H1 (cell line): ENCODE results near the gene CDRT4. TPM values are rescaled to one million over a fixed set of nuclear protein-coding genes. Genes with fewer than 3 reads are reported as not detected.

Experiments used
- CTCF ChIA-PET: fragments of 300-600 bp; sonication (Branson Sonifier 250); formaldehyde crosslinking; loops from one replicate; lab custom pipeline; 2021; ENCODE audit not compliant: partially characterized antibody; lab: Charles Lee
- POLR2A ChIA-PET: fragments of 300-600 bp; sonication (Branson Sonifier 250); formaldehyde crosslinking; loops from one replicate; lab custom pipeline; 2021; ENCODE audit warnings: inconsistent platforms; ENCODE audit not compliant: partially characterized antibody; lab: Charles Lee
- DNase-seq, 2 experiments: peaks; one replicate each; pipeline versions ENCODE4 v3.0.0 to v3.0.0-alpha.2; 2010 to 2022; ENCODE audit warnings: low spot score in 2 of 2, low read depth in 1 of 2, mixed read lengths in 1 of 2
- FAIRE-seq: peaks from 2 replicates; lab custom pipeline; 2011; peaks lifted over from hg19 to GRCh38; lab: Jason Lieb, UNC
- H2AFZ ChIP-seq: 2 replicates; pipeline ENCODE4 v1.8.1; 2012; ENCODE audit warnings: low read length, inconsistent platforms
- H2AK5ac ChIP-seq: 2 replicates; pipeline ENCODE4 v1.6.1; 2013; ENCODE audit warnings: low read depth, low read length
- H2BK120ac ChIP-seq: replicated peaks from 2 replicates; pipeline ENCODE3; 2013; ENCODE audit warnings: low read depth, low read length, inconsistent platforms
- H2BK12ac ChIP-seq: 2 replicates; pipeline ENCODE4 v1.6.1; 2013; ENCODE audit warnings: low read depth, low read length
- H2BK15ac ChIP-seq: 2 replicates; pipeline ENCODE4 v1.6.1; 2013; ENCODE audit warnings: low read length
- H2BK20ac ChIP-seq: 2 replicates; pipeline ENCODE4 v1.6.1; 2013; ENCODE audit warnings: low read length
- H2BK5ac ChIP-seq: 2 replicates; pipeline ENCODE4 v1.6.1; 2013; ENCODE audit warnings: low read depth, low read length
- H3K14ac ChIP-seq: 2 replicates; pipeline ENCODE4 v1.6.1; 2013; ENCODE audit warnings: inconsistent platforms; ENCODE audit not compliant: insufficient read length
- H3K18ac ChIP-seq: 2 replicates; pipeline ENCODE4 v1.6.1; 2013; ENCODE audit warnings: low read length; ENCODE audit errors: extremely low read depth
- H3K23ac ChIP-seq: 2 replicates; pipeline ENCODE4 v1.6.1; 2013; ENCODE audit warnings: inconsistent platforms; ENCODE audit not compliant: insufficient read length
- H3K23me2 ChIP-seq: 2 replicates; pipeline ENCODE4 v1.6.1; 2013; ENCODE audit warnings: low read depth, low read length
- H3K27ac ChIP-seq: 2 replicates; pipeline ENCODE4 v1.6.1; 2011; ENCODE audit warnings: low read depth, low read length, inconsistent platforms
- H3K27me3 ChIP-seq, 4 experiments: replicated peaks in 1 of 4; 1 replicate in 1 of 4; 2 replicates in 3 of 4; pipeline versions ENCODE4 v1.6.1 to v1.8.1; 2011 to 2013; ENCODE audit warnings: low read length in 3 of 4, mild to moderate bottlenecking in 3 of 4, inconsistent platforms in 2 of 4, mixed read lengths in 2 of 4, moderate library complexity in 1 of 4; ENCODE audit not compliant: control insufficient read depth in 3 of 4, insufficient read depth in 3 of 4; ENCODE audit errors: extremely low read depth in 1 of 4
- H3K36me3 ChIP-seq, 4 experiments: 2 replicates each; pipeline versions ENCODE4 v1.6.1 to v1.8.1; 2011 to 2013; ENCODE audit warnings: mild to moderate bottlenecking in 4 of 4, low read length in 3 of 4, moderate library complexity in 2 of 4, control low read depth in 1 of 4, inconsistent platforms in 1 of 4; ENCODE audit not compliant: insufficient read depth in 4 of 4, control insufficient read depth in 2 of 4
- H3K4ac ChIP-seq: replicated peaks from 2 replicates; pipeline ENCODE3; 2013; ENCODE audit warnings: low read length, low read depth, mixed read lengths, inconsistent platforms; ENCODE audit not compliant: insufficient read length
- H3K4me1 ChIP-seq, 4 experiments: replicated peaks in 1 of 4; 1 replicate in 1 of 4; 2 replicates in 3 of 4; pipeline versions ENCODE4 v1.6.1 to v1.8.1; 2011 to 2013; ENCODE audit warnings: low read length in 3 of 4, inconsistent platforms in 2 of 4, mixed read lengths in 1 of 4; ENCODE audit not compliant: insufficient read depth in 4 of 4, control insufficient read depth in 3 of 4
- H3K4me2 ChIP-seq, 2 experiments: 2 replicates each; pipeline versions ENCODE4 v1.6.1 to v1.8.1; 2011 to 2013; ENCODE audit warnings: low read depth in 2 of 2, low read length in 2 of 2, control low read depth in 1 of 2, inconsistent platforms in 1 of 2, mild to moderate bottlenecking in 1 of 2; ENCODE audit not compliant: insufficient read depth in 1 of 2
- H3K4me3 ChIP-seq, 4 experiments: fragments of 200-600, 300-600 bp in 1 of 4; sonication (generic), shearing (Covaris generic), sonication (Bioruptor Twin) in 1 of 4; 2 replicates each; pipeline versions ENCODE4 v1.5.1 to v1.8.1; 2011 to 2016; ENCODE audit warnings: low read length in 4 of 4, low read depth in 3 of 4, control low read depth in 2 of 4, inconsistent platforms in 2 of 4, mild to moderate bottlenecking in 2 of 4, mixed read lengths in 1 of 4, moderate library complexity in 1 of 4; ENCODE audit not compliant: insufficient read depth in 2 of 4; ENCODE audit errors: extremely low read depth in 1 of 4
- H3K56ac ChIP-seq: replicated peaks from 2 replicates; pipeline ENCODE3; 2013; ENCODE audit warnings: low read depth, mild to moderate bottlenecking, mixed read lengths, low read length, inconsistent platforms; ENCODE audit not compliant: insufficient read length
- H3K79me1 ChIP-seq: 2 replicates; pipeline ENCODE4 v1.6.1; 2013; ENCODE audit warnings: low read depth, low read length, control low read depth
- H3K79me2 ChIP-seq, 2 experiments: 2 replicates each; pipeline versions ENCODE4 v1.6.1 to v1.8.1; 2012 to 2013; ENCODE audit warnings: low read length in 2 of 2, mild to moderate bottlenecking in 2 of 2, inconsistent platforms in 1 of 2; ENCODE audit not compliant: insufficient read depth in 2 of 2, control insufficient read depth in 1 of 2
- H3K9ac ChIP-seq, 4 experiments: replicated peaks in 1 of 4; 1 replicate in 1 of 4; 2 replicates in 3 of 4; pipeline versions ENCODE4 v1.6.1 to v1.8.1; 2011 to 2013; ENCODE audit warnings: low read depth in 3 of 4, low read length in 3 of 4, control low read depth in 2 of 4, mild to moderate bottlenecking in 2 of 4, moderate library complexity in 2 of 4, inconsistent platforms in 1 of 4; ENCODE audit errors: extremely low read depth in 1 of 4
- H3K9me3 ChIP-seq, 2 experiments: 2 replicates each; pipeline versions ENCODE4 v1.6.1 to v1.8.1; 2012 to 2013; ENCODE audit warnings: mild to moderate bottlenecking in 2 of 2, moderate library complexity in 2 of 2, control low read depth in 1 of 2, inconsistent platforms in 1 of 2, low read depth in 1 of 2, low read length in 1 of 2, mixed read lengths in 1 of 2; ENCODE audit not compliant: insufficient read depth in 2 of 2
- H4K20me1 ChIP-seq, 2 experiments: replicated peaks in 1 of 2; 2 replicates each; pipeline versions ENCODE3 to v1.8.1; 2011 to 2013; ENCODE audit warnings: inconsistent platforms in 2 of 2, low read length in 2 of 2, mild to moderate bottlenecking in 1 of 2; ENCODE audit not compliant: insufficient read depth in 2 of 2, control insufficient read depth in 1 of 2
- H4K5ac ChIP-seq: 2 replicates; pipeline ENCODE4 v1.6.1; 2013; ENCODE audit warnings: low read length, low read depth, mixed read lengths, inconsistent platforms; ENCODE audit not compliant: insufficient read length
- H4K8ac ChIP-seq: 2 replicates; pipeline ENCODE4 v1.8.0; 2013; ENCODE audit warnings: mild to moderate bottlenecking, moderate library complexity, low read length, inconsistent platforms; ENCODE audit not compliant: insufficient read depth; ENCODE audit errors: extremely low read depth
- H4K91ac ChIP-seq: replicated peaks from 2 replicates; pipeline ENCODE3; 2013; ENCODE audit warnings: low read length, mixed read lengths, inconsistent platforms; ENCODE audit not compliant: insufficient read length
- HDAC2 ChIP-seq, 2 experiments: fragments of 300-600 bp in 1 of 2; sonication (generic) in 1 of 2; IDR thresholded peaks; 2 replicates each; pipeline ENCODE4 v1.6.1; 2011 to 2012; ENCODE audit warnings: low read depth in 2 of 2, low read length in 2 of 2, mild to moderate bottlenecking in 2 of 2, moderate library complexity in 2 of 2, borderline replicate concordance in 1 of 2, inconsistent platforms in 1 of 2
- KDM5A ChIP-seq: fragments of 200-600 bp; IDR thresholded peaks from 2 replicates; pipeline ENCODE4 v1.7.1; 2012; ENCODE audit warnings: mild to moderate bottlenecking, low read length, inconsistent platforms, mixed read lengths
- TAF1 ChIP-seq: IDR thresholded peaks from 2 replicates; pipeline ENCODE4 v1.6.1; 2011; ENCODE audit warnings: mild to moderate bottlenecking, low read depth, low read length
- TAF7 ChIP-seq: optimal IDR thresholded peaks from 2 replicates; pipeline ENCODE3; 2011; ENCODE audit warnings: low read depth, mild to moderate bottlenecking, inconsistent platforms, low read length, moderate library complexity, borderline replicate concordance
- WGBS, 2 experiments: shearing (Covaris generic) in 1 of 2; methylation state at CpG; one replicate each; pipeline versions ENCODE4 v1.1.6 to v1.1.7; 2013 to 2015; ENCODE audit warnings: low lambda C conversion rate in 2 of 2, mixed read lengths in 2 of 2, inconsistent platforms in 1 of 2, low coverage in 1 of 2, missing lambda C conversion rate in 1 of 2; ENCODE audit not compliant: insufficient replicate concordance in 2 of 2, insufficient coverage in 1 of 2, insufficient read length in 1 of 2; ENCODE audit errors: extremely low coverage in 1 of 2, missing lambda C conversion rate in 1 of 2; 5-methylcytosine and 5-hydroxymethylcytosine counted together
- polyA plus RNA-seq, 7 experiments: library from polyadenylated mRNA; depleted of rRNA in 3 of 7; stranded (reverse) in 5 of 7; unstranded in 2 of 7; fragments of >200 nt in 5 of 7; fragments of 200-250 nt in 2 of 7; gene quantifications; 1 replicate in 5 of 7; 2 replicates in 1 of 7; 4 replicates in 1 of 7; pipeline versions ENCODE4 v1.2.1 to v1.2.3, GENCODE V29; 2011 to 2013; ENCODE audit warnings: missing spikeins in 2 of 7, mixed read lengths in 2 of 7
- total RNA-seq: library from RNA; stranded (reverse); fragmentation: NEBNext Ultra II Directional; extraction: Animal tissue kit (Norgen Biotek cat#: 25700); gene quantifications from 2 replicates; pipeline ENCODE4 v1.2.1, GENCODE V29; 2021
- TF ChIP-seq, protein P1 (sequence below): IDR thresholded peaks from 2 replicates; pipeline ENCODE4 v1.6.1; 2012; ENCODE audit warnings: low read length, inconsistent platforms

The CDRT4 gene
- total and polyA plus RNA-seq, 2 of the 8 experiments (the other 6 are each of a cell fraction or from before 2014, with no cell fraction given): 2.6 to 5.6 TPM

DNA sequence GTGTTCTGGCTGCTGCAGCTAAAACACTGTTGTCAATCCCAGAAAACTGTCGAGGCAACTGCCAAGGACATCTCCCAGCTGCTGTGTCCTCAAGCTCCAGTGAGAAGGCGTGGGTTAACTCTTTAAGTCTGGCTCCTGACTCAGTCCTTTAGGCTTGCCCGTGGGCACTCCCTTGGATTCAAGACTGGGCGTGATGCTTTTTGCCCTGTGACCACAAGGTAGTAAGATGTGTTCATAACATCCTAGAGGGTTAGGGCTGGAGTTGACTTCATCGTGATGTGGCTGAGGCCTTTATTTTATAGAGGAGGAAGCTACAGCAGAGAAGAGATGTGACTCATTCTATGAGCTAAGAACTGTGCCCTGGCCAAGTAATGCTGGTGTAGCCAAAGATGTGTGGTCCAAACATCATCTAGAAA is 75.1 kb downstream of the CDRT4 start:
- DNase-seq (no peak), FAIRE-seq (no peak)
- no peak overlapping the region for H3K4me3 ChIP-seq
- H3K79me2 ChIP-seq: no peaks in the 10 kb centered on the region
- no peak overlapping the region for H4K91ac ChIP-seq
- no peak overlapping the region for H2BK15ac ChIP-seq
- no peak overlapping the region for H3K14ac ChIP-seq
- POLR2A ChIA-PET: no interaction called here
- H3K27ac ChIP-seq: no peak overlapping the region
- H3K23me2 ChIP-seq: no peaks in the 10 kb centered on the region
- no peak overlapping the region for H2BK120ac ChIP-seq
- H4K20me1 ChIP-seq: no peaks in the 10 kb centered on the region
- H2BK12ac ChIP-seq: no peak overlapping the region
- H3K18ac ChIP-seq: no peak overlapping the region
- H3K56ac ChIP-seq: no peak overlapping the region
- no peaks in the 10 kb centered on the region for H3K36me3 ChIP-seq
- no peak overlapping the region for H4K8ac ChIP-seq
- no peaks in the 10 kb centered on the region for H3K4me1 ChIP-seq
- H3K9ac ChIP-seq: no peak overlapping the region
- no peak overlapping the region for H2AFZ ChIP-seq
- no peaks in the 10 kb centered on the region for H3K9me3 ChIP-seq
- no peaks in the 10 kb centered on the region for H3K79me1 ChIP-seq
- H2AK5ac ChIP-seq: no peak overlapping the region
- no peak overlapping the region for H4K5ac ChIP-seq
- H3K4me2 ChIP-seq: no peak overlapping the region
- H2BK5ac ChIP-seq: no peak overlapping the region
- CTCF ChIA-PET: interaction anchor here (0.6 to 1.4 kb wide), 7 partner anchors 10 to 111 kb away, joined by 3 to 5 read pairs (median 3); no protein-coding TSS in a partner anchor
- H3K4ac ChIP-seq: no peak overlapping the region
- H2BK20ac ChIP-seq: no peak overlapping the region
- 78% methylated on average over 5 of the region's 5 CpGs; no CpG with 5 or more reads in 1 of the 2 experiments for WGBS, 2 experiments
- H3K27me3 ChIP-seq: no peaks in the 10 kb centered on the region; a peak in 1 of 7 replicates
- H3K23ac ChIP-seq: no peak overlapping the region
- no peak for TF ChIP-seq HDAC2 (IDR thresholded peaks at IDR 0.05; ENCODE audit: borderline replicate concordance in 1 of 2, low read depth in 2 of 2, low read length in 2 of 2)
- TF ChIP-seq, protein P1, sequence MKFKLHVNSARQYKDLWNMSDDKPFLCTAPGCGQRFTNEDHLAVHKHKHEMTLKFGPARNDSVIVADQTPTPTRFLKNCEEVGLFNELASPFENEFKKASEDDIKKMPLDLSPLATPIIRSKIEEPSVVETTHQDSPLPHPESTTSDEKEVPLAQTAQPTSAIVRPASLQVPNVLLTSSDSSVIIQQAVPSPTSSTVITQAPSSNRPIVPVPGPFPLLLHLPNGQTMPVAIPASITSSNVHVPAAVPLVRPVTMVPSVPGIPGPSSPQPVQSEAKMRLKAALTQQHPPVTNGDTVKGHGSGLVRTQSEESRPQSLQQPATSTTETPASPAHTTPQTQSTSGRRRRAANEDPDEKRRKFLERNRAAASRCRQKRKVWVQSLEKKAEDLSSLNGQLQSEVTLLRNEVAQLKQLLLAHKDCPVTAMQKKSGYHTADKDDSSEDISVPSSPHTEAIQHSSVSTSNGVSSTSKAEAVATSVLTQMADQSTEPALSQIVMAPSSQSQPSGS: no peak
- TF ChIP-seq TAF7: no peak
- TF ChIP-seq TAF1: no peak
- TF ChIP-seq KDM5A: no peak
